HepG2 (cell line): ENCODE results near the gene TOP2B. TPM values are rescaled to one million over a fixed set of nuclear protein-coding genes. Genes with fewer than 3 reads are reported as not detected.

Experiments used
- CREB1 ChIP-seq, 2 experiments: fragments of 450-650 bp in 1 of 2; IDR thresholded peaks; 2 replicates each; pipeline ENCODE4 v1.6.1; 2016 to 2017; ENCODE audit warnings: control low read depth in 1 of 2, mild to moderate bottlenecking in 1 of 2, missing compliant biosample characterization in 1 of 2, missing genetic modification characterization in 1 of 2
- FLYWCH1 ChIP-seq: sonication (generic); formaldehyde crosslinking; IDR thresholded peaks from 2 replicates; pipeline ENCODE4 v1.8.1; 2023; ENCODE audit warnings: mild to moderate bottlenecking, missing genetic modification reagents
- ISX ChIP-seq: sonication (generic); formaldehyde crosslinking; conservative IDR thresholded peaks from 2 replicates; pipeline ENCODE4 v1.5.0; 2020; ENCODE audit warnings: missing genetic modification reagents
- MEIS2 ChIP-seq: sonication (generic); formaldehyde crosslinking; IDR thresholded peaks from 2 replicates; pipeline ENCODE4 v1.9.0; 2021; ENCODE audit warnings: mild to moderate bottlenecking, missing genetic modification reagents
- NR2F6 ChIP-seq, 2 experiments: IDR thresholded peaks; 2 replicates each; pipeline ENCODE4 v1.6.1; 2016; ENCODE audit warnings: antibody characterized with exemption in 1 of 2, mild to moderate bottlenecking in 1 of 2
- PPARG ChIP-seq: conservative IDR thresholded peaks from 2 replicates; pipeline ENCODE4 v1.6.1; 2016; ENCODE audit warnings: missing biosample characterization, missing genetic modification reagents
- RAD21 ChIP-seq: fragments of 450-650 bp; formaldehyde crosslinking; IDR thresholded peaks from 2 replicates; pipeline ENCODE4 v1.5.0; 2020; ENCODE audit warnings: mild to moderate bottlenecking
- RCOR2 ChIP-seq: IDR thresholded peaks from 2 replicates; pipeline ENCODE4 v1.6.1; 2016; ENCODE audit warnings: missing biosample characterization, missing genetic modification reagents
- SIN3A ChIP-seq: IDR thresholded peaks from 2 replicates; pipeline ENCODE4 v1.6.1; 2011; ENCODE audit warnings: low read depth, mild to moderate bottlenecking, control low read depth, low read length, borderline replicate concordance
- SOX13 ChIP-seq, 3 experiments: fragments of 450-650 bp in 1 of 3; sonication (generic) in 1 of 3; formaldehyde crosslinking in 1 of 3; IDR thresholded peaks in 2 of 3; conservative IDR thresholded peaks in 1 of 3; 2 replicates each; pipeline versions ENCODE4 v1.5.0 to v1.6.1; 2016 to 2020; ENCODE audit warnings: antibody characterized with exemption in 1 of 3, mild to moderate bottlenecking in 1 of 3, missing compliant biosample characterization in 1 of 3, missing genetic modification reagents in 1 of 3, moderate library complexity in 1 of 3
- TAF1 ChIP-seq: sonication (generic); formaldehyde crosslinking; IDR thresholded peaks from 2 replicates; pipeline ENCODE4 v1.4.0; 2020; ENCODE audit warnings: missing genetic modification reagents
- ZBTB42 ChIP-seq: sonication (generic); formaldehyde crosslinking; IDR thresholded peaks from 2 replicates; pipeline ENCODE4 v1.5.0; 2020; ENCODE audit warnings: mild to moderate bottlenecking, missing genetic modification reagents
- ZKSCAN8 ChIP-seq: IDR thresholded peaks from 2 replicates; pipeline ENCODE4 v1.6.1; 2016; ENCODE audit warnings: borderline replicate concordance, missing genetic modification reagents, missing compliant biosample characterization
- ZNF24 ChIP-seq: fragments of 450-650 bp; IDR thresholded peaks from 2 replicates; pipeline ENCODE4 v1.6.1; 2017; ENCODE audit warnings: antibody characterized with exemption, mild to moderate bottlenecking
- ZNF354B ChIP-seq: sonication (generic); formaldehyde crosslinking; IDR thresholded peaks from 2 replicates; pipeline ENCODE4 v1.8.0; 2022; ENCODE audit warnings: mild to moderate bottlenecking, missing genetic modification reagents
- ZNF768 ChIP-seq: sonication (generic); formaldehyde crosslinking; IDR thresholded peaks from 2 replicates; pipeline ENCODE4 v1.4.0; 2020; ENCODE audit warnings: missing genetic modification reagents
- polyA plus RNA-seq, 8 experiments: library from polyadenylated mRNA; depleted of rRNA in 3 of 8; stranded (reverse) in 7 of 8; unstranded in 1 of 8; fragments of >200 nt; fragmentation: Illumina TruSeq in 4 of 8; extraction: Trizol in 4 of 8; gene quantifications; 2 replicates each; pipeline versions ENCODE4 v1.2.1 to v1.2.3, GENCODE V29; 2011 to 2016; ENCODE audit warnings: low read depth in 4 of 8, missing spikeins in 1 of 8, mixed read lengths in 1 of 8; ENCODE audit not compliant: insufficient read depth in 1 of 8
- total RNA-seq, 5 experiments: library from RNA; depleted of rRNA; stranded (reverse); fragments of >200 nt; fragmentation: Illumina TruSeq; extraction: Trizol; gene quantifications; 2 replicates each; pipeline ENCODE4 v1.2.3, GENCODE V29; 2016; ENCODE audit warnings: low read depth in 1 of 5
- TF ChIP-seq, protein P1 (sequence below): sonication (generic); formaldehyde crosslinking; conservative IDR thresholded peaks from 2 replicates; pipeline ENCODE4 v1.8.0; 2022; ENCODE audit warnings: missing genetic modification reagents
- TF ChIP-seq, protein P2 (sequence below): sonication (generic); formaldehyde crosslinking; IDR thresholded peaks from 2 replicates; pipeline ENCODE4 v1.4.0; 2020; ENCODE audit warnings: mild to moderate bottlenecking, missing genetic modification reagents
- TF ChIP-seq, protein P3 (sequence below): sonication (generic); formaldehyde crosslinking; IDR thresholded peaks from 2 replicates; pipeline ENCODE4 v1.5.0; 2020; ENCODE audit warnings: mild to moderate bottlenecking, missing genetic modification reagents
- TF ChIP-seq, protein P4 (sequence below): sonication (generic); formaldehyde crosslinking; IDR thresholded peaks from 2 replicates; pipeline ENCODE4 v1.4.0; 2020; ENCODE audit warnings: missing genetic modification reagents
- TF ChIP-seq, protein P5 (sequence below): sonication (generic); formaldehyde crosslinking; IDR thresholded peaks from 2 replicates; pipeline ENCODE4 v1.4.0; 2020; ENCODE audit warnings: missing genetic modification reagents
- TF ChIP-seq, protein P6 (sequence below): sonication (generic); formaldehyde crosslinking; IDR thresholded peaks from 2 replicates; pipeline ENCODE4 v1.8.0; 2022; ENCODE audit warnings: mild to moderate bottlenecking, missing genetic modification reagents

TOP2B gene
- total and polyA plus RNA-seq, 2 of the 13 experiments (the other 11 are each of a cell fraction or from before 2014, with no cell fraction given): 27.6 to 88.1 TPM

DNA sequence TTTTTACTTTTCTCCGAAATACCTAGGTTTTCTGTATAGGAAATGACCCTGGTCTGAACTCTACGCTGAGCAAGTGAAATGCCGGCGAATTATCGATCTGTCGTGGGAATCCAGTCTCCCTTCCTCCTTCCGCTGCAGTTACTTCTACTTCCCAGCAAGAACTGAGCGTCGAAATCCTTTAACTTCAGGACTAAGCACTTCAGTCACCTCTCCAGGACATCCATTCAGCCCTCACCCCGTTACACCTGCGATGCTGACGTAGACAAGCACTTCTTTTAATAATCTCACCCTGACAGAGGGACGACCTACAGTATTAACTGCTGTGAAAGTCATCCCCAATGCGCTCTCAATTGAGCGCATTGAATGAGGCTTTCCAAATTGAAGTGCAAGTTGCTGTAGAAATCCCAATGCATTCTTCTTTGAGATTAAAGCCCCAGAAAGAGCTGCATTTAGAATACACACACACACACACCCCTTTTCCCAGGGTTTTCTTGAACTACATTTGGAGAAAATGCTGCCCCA, 1.3 kb downstream of the TOP2B start (continued):
- TF ChIP-seq, protein P1, sequence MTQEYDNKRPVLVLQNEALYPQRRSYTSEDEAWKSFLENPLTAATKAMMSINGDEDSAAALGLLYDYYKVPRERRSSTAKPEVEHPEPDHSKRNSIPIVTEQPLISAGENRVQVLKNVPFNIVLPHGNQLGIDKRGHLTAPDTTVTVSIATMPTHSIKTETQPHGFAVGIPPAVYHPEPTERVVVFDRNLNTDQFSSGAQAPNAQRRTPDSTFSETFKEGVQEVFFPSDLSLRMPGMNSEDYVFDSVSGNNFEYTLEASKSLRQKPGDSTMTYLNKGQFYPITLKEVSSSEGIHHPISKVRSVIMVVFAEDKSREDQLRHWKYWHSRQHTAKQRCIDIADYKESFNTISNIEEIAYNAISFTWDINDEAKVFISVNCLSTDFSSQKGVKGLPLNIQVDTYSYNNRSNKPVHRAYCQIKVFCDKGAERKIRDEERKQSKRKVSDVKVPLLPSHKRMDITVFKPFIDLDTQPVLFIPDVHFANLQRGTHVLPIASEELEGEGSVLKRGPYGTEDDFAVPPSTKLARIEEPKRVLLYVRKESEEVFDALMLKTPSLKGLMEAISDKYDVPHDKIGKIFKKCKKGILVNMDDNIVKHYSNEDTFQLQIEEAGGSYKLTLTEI (CRISPR knock-in tag): no peak
- TF ChIP-seq, protein P2, sequence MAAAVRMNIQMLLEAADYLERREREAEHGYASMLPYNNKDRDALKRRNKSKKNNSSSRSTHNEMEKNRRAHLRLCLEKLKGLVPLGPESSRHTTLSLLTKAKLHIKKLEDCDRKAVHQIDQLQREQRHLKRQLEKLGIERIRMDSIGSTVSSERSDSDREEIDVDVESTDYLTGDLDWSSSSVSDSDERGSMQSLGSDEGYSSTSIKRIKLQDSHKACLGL: no peak
- TF ChIP-seq SOX13 (IDR thresholded peaks at IDR 0.05) (no peak), SOX13 (CRISPR knock-in tag; conservative IDR thresholded peaks at IDR 0.05 in 1 of 2, IDR thresholded peaks at IDR 0.05 in 1 of 2) (no peak; a peak in 1 of 4 replicates), SIN3A (peak; percentile 79; the same call in 1 of the 2 replicates), ISX (no peak), RCOR2 (no peak), PPARG (CRISPR knock-in tag) (no peak), ZNF768 (no peak), FLYWCH1 (CRISPR knock-in tag) (no peak), MEIS2 (CRISPR knock-in tag) (no peak), NR2F6 (IDR thresholded peaks at IDR 0.05) (peak; percentile 16; the same call in 1 of the 2 replicates), NR2F6 (CRISPR knock-in tag; IDR thresholded peaks at IDR 0.05) (no peak), CREB1 (IDR thresholded peaks at IDR 0.05) (0 out of 2 replicates have a peak, but pooled peaks have one; percentile 22), CREB1 (CRISPR knock-in tag; IDR thresholded peaks at IDR 0.05) (no peak), RAD21 (no peak), ZKSCAN8 (CRISPR knock-in tag) (no peak), TAF1 (peak; percentile 47; the same call in 1 of the 2 replicates), ZNF354B (CRISPR knock-in tag) (no peak), ZBTB42 (no peak), ZNF24 (no peak)
- TF ChIP-seq, protein P3, sequence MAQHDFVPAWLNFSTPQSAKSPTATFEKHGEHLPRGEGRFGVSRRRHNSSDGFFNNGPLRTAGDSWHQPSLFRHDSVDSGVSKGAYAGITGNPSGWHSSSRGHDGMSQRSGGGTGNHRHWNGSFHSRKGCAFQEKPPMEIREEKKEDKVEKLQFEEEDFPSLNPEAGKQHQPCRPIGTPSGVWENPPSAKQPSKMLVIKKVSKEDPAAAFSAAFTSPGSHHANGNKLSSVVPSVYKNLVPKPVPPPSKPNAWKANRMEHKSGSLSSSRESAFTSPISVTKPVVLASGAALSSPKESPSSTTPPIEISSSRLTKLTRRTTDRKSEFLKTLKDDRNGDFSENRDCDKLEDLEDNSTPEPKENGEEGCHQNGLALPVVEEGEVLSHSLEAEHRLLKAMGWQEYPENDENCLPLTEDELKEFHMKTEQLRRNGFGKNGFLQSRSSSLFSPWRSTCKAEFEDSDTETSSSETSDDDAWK (CRISPR knock-in tag): no peak
- TF ChIP-seq, protein P4, sequence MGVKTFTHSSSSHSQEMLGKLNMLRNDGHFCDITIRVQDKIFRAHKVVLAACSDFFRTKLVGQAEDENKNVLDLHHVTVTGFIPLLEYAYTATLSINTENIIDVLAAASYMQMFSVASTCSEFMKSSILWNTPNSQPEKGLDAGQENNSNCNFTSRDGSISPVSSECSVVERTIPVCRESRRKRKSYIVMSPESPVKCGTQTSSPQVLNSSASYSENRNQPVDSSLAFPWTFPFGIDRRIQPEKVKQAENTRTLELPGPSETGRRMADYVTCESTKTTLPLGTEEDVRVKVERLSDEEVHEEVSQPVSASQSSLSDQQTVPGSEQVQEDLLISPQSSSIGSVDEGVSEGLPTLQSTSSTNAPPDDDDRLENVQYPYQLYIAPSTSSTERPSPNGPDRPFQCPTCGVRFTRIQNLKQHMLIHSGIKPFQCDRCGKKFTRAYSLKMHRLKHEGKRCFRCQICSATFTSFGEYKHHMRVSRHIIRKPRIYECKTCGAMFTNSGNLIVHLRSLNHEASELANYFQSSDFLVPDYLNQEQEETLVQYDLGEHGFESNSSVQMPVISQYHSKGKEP (CRISPR knock-in tag): no peak
- TF ChIP-seq, protein P5, sequence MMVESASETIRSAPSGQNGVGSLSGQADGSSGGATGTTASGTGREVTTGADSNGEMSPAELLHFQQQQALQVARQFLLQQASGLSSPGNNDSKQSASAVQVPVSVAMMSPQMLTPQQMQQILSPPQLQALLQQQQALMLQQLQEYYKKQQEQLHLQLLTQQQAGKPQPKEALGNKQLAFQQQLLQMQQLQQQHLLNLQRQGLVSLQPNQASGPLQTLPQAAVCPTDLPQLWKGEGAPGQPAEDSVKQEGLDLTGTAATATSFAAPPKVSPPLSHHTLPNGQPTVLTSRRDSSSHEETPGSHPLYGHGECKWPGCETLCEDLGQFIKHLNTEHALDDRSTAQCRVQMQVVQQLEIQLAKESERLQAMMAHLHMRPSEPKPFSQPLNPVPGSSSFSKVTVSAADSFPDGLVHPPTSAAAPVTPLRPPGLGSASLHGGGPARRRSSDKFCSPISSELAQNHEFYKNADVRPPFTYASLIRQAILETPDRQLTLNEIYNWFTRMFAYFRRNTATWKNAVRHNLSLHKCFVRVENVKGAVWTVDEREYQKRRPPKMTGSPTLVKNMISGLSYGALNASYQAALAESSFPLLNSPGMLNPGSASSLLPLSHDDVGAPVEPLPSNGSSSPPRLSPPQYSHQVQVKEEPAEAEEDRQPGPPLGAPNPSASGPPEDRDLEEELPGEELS (CRISPR knock-in tag): no peak
- TF ChIP-seq, protein P6, sequence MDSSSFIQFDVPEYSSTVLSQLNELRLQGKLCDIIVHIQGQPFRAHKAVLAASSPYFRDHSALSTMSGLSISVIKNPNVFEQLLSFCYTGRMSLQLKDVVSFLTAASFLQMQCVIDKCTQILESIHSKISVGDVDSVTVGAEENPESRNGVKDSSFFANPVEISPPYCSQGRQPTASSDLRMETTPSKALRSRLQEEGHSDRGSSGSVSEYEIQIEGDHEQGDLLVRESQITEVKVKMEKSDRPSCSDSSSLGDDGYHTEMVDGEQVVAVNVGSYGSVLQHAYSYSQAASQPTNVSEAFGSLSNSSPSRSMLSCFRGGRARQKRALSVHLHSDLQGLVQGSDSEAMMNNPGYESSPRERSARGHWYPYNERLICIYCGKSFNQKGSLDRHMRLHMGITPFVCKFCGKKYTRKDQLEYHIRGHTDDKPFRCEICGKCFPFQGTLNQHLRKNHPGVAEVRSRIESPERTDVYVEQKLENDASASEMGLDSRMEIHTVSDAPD (CRISPR knock-in tag): no peak
